Measurements from ENCODE around the gene ZSCAN26. TPM values are rescaled to one million over a fixed set of nuclear protein-coding genes. Genes with fewer than 3 reads are reported as not detected.

The ZSCAN26 gene
- 45.4 TPM for total RNA-seq

GRCh38 chr6:28266962-28267694, at the start of gene ZSCAN26:
ZSCAN26 (plus strand) TSS chr6:28267143; CDS start chr6:28271920, 4,777 bp downstream.

DNA sequence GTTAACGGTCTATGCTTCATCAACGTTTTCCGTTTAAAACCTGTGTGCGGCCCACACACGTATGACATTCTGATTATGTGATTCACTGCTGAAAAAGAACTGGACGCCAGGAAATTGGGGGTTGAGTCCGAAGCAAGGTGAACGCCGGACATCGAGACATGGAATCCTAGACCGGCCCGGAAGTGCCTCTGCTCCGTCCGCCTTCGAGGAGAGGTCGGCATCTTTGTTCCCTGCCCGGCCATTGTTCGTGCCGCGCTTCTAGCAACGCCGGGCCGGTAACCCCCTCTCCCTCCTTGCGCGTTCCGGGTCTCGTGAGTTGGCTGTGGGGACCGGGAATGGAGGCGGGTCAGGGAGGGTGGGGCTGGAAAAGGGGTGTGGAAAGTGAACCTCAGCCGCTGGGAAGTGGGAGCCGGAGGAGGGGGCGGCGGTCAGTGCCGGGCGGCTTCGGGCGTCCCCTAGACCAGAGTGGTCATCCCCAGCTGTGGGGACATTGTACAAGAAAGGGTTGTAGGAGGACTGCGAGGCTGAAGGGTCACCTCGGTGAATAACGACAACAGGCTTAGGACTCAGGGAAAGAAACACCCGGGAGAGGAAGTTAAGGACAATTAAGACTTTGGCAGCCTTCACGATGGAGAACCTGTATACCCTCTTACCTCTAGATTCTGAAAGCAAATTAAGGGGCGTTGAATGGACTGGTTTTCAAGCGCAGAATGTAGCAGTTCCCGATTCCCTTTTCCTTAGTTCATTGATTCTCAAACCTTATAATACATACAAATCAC, 41.7 kb upstream of the ZSCAN26 start, which contains the start of gene ZSCAN9:
Gene ZSCAN9 (plus strand): TSS at position 220 of the 779 bp plus-strand sequence. CDS start 1,810 bp downstream, outside the sequence.

DNA sequence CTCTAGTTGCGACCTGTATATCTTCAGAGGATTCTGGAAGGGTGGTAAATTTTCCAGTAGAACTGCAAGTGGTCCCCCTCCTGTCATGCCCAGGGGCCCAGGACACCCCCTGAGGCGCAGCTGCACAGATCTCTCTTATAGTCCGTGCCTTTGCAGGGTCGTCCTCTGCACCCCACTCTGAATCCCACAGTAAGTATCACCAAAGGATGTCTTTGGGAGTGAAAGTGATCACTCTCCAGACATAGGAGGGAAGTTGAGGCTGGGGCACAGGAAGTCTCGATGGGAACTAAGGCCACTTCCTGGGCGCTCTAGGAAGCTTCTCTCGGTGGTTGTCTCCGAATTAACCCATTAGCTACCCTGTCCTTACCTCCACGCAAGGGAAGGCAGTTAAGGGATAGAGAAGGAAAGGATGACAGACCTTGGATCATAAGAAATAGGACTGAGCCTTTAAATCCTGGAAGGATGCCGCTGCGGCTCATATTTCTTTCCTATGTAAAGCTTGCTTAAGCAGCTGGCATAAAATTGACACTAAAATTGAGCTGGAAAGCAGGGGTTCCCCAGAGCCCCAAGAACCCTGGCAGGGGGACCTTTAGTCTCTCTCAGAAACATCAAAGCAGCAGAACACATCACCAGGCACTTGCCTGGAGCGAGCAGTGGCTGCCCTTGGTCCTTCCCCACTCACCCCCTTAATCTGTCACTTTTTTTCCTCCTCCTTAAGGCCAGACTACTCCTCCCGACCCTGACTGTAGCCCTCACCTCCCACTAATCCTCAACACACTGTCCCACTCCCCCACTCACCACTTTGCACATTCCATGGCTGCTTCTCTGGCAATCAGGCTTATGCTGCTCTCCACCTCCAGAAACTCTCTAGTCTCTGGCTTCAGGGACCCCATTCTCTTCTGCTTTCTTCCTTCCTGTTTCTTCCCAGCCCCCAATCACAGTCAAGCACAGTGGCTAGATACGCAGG, 14.7 kb upstream of the ZSCAN26 start, which contains the start of gene ZKSCAN4:
Gene ZKSCAN4 (minus strand): TSS at position 261 of the 967 bp plus-strand sequence. CDS start 289 bp downstream, outside the sequence.

DNA sequence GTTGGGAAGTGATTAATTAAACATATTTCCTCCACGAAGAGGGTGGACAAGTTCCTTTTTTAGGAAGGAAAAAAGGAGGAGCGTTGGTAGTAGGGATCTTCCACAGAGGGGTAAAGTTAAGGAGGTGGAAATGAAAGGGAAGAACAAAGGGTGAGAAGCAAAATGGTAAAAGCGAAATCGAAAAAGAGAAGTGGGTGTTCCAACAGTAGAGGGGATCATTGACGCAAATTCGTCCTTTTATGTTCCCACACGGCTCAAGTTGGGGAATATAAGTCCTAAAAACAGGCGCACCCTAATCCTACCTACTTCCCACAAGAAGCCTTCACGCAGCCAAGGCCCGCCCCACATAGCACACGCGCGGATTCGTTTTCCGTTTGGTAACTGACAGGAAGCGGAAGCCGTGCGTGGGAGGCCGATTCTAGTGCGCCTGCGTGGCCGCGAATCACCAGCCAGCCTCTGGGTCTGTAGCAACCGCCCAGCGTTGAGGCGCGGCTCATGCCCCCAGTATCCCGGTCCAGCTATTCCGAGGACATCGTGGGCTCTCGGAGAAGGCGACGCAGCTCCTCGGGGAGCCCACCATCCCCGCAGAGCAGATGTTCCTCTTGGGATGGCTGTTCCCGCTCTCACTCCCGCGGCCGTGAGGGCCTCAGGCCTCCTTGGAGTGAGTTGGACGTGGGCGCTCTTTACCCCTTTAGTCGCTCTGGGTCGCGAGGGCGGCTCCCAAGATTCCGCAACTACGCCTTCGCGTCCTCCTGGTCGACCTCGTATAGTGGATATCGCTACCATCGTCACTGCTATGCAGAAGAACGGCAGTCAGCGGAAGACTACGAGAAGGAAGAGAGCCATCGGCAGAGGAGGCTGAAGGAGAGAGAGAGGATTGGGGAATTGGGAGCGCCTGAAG, 7.8 kb upstream of the ZSCAN26 start, which contains the start of gene NKAPL:
Gene NKAPL (plus strand): TSS at position 421 of the 901 bp plus-strand sequence. CDS start 75 bp downstream, at position 496.

DNA sequence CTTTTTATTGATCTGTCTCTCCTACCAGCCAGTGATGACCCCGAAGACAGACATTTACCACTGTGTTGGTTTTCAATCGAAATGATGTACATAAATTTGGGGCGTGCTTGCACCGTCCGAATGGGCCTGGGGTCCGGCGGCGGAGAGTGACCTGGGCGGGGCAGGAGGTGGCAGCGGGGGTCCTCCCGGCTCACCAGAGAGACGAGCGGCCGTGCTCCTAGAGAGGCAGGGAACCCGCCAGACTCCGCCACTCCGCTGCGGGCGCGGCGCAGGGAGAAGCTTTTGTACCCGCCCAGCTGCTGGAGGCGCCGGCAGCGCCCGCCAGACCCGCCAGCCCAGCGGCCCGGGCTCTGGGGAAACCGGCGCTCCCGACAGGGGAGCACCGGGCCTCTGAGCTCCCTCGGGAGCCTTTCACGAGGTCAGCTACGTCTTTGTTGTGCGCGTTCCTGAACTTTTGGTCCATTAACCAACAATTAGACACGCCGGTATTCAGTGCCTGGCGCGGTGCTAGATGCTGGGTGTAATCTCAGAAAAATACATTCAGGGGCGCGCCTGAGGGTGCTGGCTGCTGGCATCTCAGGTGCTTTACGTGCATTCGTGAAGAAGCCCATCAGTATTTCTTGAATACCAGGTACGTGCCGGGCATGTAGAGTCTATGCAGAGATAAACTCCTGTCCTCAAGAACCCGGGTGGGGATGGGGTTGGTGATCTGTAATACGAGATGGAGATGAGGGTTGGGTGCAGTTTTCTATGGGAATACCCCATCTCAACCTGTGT, 14.5 kb downstream of the ZSCAN26 start, which contains the start of gene PGBD1:
Gene PGBD1 (plus strand): TSS at position 285 of the 777 bp plus-strand sequence. CDS start 2,242 bp downstream, outside the sequence.

Small RNA genes within 50 kb of the gene (small RNA-seq; reads per million reads assigned to genes)
- gene AL021997.1 (ENCODE audit: low replicate concordance) = not detected
- gene AL021997.2 (ENCODE audit: low replicate concordance) = not detected

Other genes with a start within 250 kb of the ZSCAN26 start
- gene ZNF165, start 186.6 kb upstream of the ZSCAN26 start, total RNA-seq = 0.94 TPM
- 24.4 TPM for gene ZSCAN16, start 142.5 kb upstream of the ZSCAN26 start, total RNA-seq
- gene ZKSCAN8, start 125.3 kb upstream of the ZSCAN26 start, total RNA-seq = 41.9 TPM
- 52.3 TPM for gene ZSCAN9, start 41.9 kb upstream of the ZSCAN26 start, total RNA-seq
- 9.1 TPM for gene ZKSCAN4, start 14.9 kb upstream of the ZSCAN26 start, total RNA-seq
- gene NKAPL, start 7.8 kb upstream of the ZSCAN26 start, total RNA-seq = 5.0 TPM
- 20.7 TPM for gene PGBD1, start 14.4 kb downstream of the ZSCAN26 start, total RNA-seq
- gene ZSCAN31, start 69.0 kb downstream of the ZSCAN26 start, total RNA-seq = 16.0 TPM
- gene ZKSCAN3, start 82.8 kb downstream of the ZSCAN26 start, total RNA-seq = 12.8 TPM
- 22.8 TPM for gene ZSCAN12, start 132.6 kb downstream of the ZSCAN26 start, total RNA-seq
- 36.3 TPM for gene ZSCAN23, start 176.3 kb downstream of the ZSCAN26 start, total RNA-seq
- gene GPX6, start 248.7 kb downstream of the ZSCAN26 start, total RNA-seq = not detected